Measurements from ENCODE around the gene CLCA2. TPM values are rescaled to one million over a fixed set of nuclear protein-coding genes. Genes with fewer than 3 reads are reported as not detected.

CLCA2 gene
- total RNA-seq, 1 donor from 2014 or later: 15.3 TPM

DNA sequence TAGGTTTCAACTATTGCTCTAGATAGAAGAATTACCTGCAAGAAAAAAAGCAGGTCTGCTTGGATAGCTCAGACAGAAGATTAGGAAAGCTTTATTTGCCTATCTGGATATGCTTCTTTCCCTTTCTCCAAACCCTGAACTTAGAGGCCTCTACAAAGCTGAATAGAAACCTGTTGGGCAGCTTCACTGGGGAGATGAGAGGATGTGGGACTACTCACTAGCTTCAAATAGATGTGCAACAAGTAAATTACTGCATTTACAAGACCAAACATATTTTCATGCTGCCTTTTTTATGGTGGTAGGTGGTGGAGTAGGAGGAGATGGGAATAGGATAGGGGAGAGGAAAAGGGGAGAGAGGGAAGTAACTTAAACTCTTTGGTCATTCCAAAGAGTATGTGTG, 6.4 kb downstream of the CLCA2 start:
- no peak overlapping the region for H3K4me3 ChIP-seq (ENCODE audit: low read depth, low read length)

DNA sequence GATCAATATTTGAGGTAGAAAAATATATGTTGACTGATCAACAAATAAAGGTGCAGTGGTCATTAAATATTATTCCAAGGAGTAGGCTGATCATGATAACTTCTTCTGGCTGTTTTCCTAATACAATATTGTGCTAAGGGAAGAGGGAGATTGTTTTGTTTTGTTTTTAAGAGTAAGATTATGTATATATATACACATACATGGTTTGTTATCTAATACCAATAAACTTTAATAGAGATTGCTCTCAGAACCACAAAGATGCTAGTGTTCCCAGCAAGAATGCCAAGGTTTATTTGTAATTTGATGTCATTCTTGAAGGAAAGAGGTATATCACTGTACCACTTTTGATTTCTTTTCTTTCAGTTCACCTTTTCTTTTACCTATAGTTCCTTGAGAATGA, 10.1 kb downstream of the CLCA2 start:
- Histone ChIP-seq H3K36me3 (ENCODE audit: control insufficient read depth, insufficient read depth, low read length) (peaks cover 10% of the 10 kb centered on the region), H3K27me3 (ENCODE audit: control insufficient read depth, insufficient read depth, low read length) (no peaks in the 10 kb centered on the region), H3K4me3 (ENCODE audit: low read depth, low read length) (no peak overlapping the region)
- TF ChIP-seq, protein P1, sequence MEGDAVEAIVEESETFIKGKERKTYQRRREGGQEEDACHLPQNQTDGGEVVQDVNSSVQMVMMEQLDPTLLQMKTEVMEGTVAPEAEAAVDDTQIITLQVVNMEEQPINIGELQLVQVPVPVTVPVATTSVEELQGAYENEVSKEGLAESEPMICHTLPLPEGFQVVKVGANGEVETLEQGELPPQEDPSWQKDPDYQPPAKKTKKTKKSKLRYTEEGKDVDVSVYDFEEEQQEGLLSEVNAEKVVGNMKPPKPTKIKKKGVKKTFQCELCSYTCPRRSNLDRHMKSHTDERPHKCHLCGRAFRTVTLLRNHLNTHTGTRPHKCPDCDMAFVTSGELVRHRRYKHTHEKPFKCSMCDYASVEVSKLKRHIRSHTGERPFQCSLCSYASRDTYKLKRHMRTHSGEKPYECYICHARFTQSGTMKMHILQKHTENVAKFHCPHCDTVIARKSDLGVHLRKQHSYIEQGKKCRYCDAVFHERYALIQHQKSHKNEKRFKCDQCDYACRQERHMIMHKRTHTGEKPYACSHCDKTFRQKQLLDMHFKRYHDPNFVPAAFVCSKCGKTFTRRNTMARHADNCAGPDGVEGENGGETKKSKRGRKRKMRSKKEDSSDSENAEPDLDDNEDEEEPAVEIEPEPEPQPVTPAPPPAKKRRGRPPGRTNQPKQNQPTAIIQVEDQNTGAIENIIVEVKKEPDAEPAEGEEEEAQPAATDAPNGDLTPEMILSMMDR (IDR thresholded peaks at IDR 0.05; ENCODE audit: insufficient read depth, low read length, severe bottlenecking): no peak
- FAIRE-seq (no peak), DNase-seq (ENCODE audit: low read depth) (no peak)

More for the DNA sequence above, 6.4 kb downstream of the CLCA2 start:
- TF ChIP-seq, protein P1 (IDR thresholded peaks at IDR 0.05; ENCODE audit: insufficient read depth, low read length, severe bottlenecking): no peak
- H3K27me3 ChIP-seq (ENCODE audit: control insufficient read depth, insufficient read depth, low read length): no peaks in the 10 kb centered on the region
- peak; percentile 87 for DNase-seq (ENCODE audit: low read depth)
- H3K36me3 ChIP-seq (ENCODE audit: control insufficient read depth, insufficient read depth, low read length): peaks cover 4% of the 10 kb centered on the region
- FAIRE-seq: no peak

DNA sequence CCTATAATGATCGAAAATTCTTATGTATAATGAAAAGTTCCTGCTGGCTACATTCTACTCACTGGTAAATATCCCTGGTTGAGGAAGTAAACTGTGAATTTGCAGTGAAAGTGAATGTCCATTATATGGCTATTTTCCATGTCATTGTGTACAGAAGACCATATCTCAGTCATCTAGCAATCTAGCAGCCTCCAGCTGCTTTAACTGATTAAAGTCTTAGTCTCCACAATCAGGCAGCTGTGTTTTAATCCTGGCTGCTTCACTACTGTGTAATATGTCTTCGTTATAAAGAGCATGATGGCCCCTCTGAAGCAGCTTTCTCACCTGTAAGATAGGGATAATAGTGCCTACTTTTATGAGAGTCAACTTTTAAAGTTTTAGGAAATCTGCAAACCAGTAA, 11.4 kb downstream of the CLCA2 start:
- Histone ChIP-seq H3K4me3 (ENCODE audit: low read depth, low read length) (no peak overlapping the region), H3K27me3 (ENCODE audit: control insufficient read depth, insufficient read depth, low read length) (no peaks in the 10 kb centered on the region), H3K36me3 (ENCODE audit: control insufficient read depth, insufficient read depth, low read length) (peaks cover 10% of the 10 kb centered on the region)
- DNase-seq (ENCODE audit: low read depth) (no peak), FAIRE-seq (no peak)
- TF ChIP-seq, protein P1 (IDR thresholded peaks at IDR 0.05; ENCODE audit: insufficient read depth, low read length, severe bottlenecking): no peak

DNA sequence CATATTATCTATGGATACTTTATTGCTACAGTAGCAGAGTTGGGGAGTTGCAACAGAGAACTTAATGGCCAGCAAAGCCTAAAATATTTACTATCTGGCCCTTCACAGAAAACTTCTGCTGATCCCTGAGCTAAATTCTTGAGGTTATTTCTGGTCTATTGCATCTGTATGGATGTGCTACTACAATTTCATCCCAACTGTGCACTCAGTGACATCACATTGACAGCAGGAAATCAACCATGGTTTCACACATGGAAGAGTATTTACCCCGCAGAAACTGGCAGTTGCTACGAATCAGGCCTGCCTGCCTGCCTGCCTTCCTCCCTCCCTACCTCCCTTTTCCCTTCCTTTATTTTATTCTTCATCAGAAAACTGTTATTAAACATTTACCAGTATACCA, 12.1 kb downstream of the CLCA2 start:
- DNase-seq (ENCODE audit: low read depth) (no peak), FAIRE-seq (no peak)
- TF ChIP-seq, protein P1 (IDR thresholded peaks at IDR 0.05; ENCODE audit: insufficient read depth, low read length, severe bottlenecking): no peak
- H3K36me3 ChIP-seq (ENCODE audit: control insufficient read depth, insufficient read depth, low read length): peaks cover 10% of the 10 kb centered on the region
- no peaks in the 10 kb centered on the region for H3K27me3 ChIP-seq (ENCODE audit: control insufficient read depth, insufficient read depth, low read length)
- H3K4me3 ChIP-seq (ENCODE audit: low read depth, low read length): no peak overlapping the region

DNA sequence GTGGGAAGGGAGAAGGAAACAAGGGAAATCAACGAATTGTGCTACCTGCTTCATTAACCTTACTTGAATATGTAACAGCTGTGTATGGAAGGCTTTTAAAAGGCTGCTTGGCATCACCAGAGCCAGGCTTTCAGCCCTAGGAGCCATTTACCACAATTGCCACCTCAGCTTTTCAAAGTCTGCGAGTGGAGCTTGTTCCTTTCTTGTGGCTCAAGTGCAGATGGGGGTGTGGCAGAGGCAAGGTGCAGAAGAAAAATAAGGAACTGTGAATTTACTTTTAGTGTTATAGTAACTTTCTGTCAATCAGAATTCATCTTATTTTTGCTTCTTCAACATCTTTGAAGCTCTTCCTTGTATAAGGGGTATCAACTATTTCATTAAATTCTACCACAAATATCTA, 17.6 kb downstream of the CLCA2 start:
- Histone ChIP-seq H3K36me3 (ENCODE audit: control insufficient read depth, insufficient read depth, low read length) (peaks cover 7% of the 10 kb centered on the region), H3K27me3 (ENCODE audit: control insufficient read depth, insufficient read depth, low read length) (no peaks in the 10 kb centered on the region), H3K4me3 (ENCODE audit: low read depth, low read length) (no peak overlapping the region)
- TF ChIP-seq, protein P1 (IDR thresholded peaks at IDR 0.05; ENCODE audit: insufficient read depth, low read length, severe bottlenecking): no peak
- DNase-seq (ENCODE audit: low read depth) (no peak), FAIRE-seq (no peak)

DNA sequence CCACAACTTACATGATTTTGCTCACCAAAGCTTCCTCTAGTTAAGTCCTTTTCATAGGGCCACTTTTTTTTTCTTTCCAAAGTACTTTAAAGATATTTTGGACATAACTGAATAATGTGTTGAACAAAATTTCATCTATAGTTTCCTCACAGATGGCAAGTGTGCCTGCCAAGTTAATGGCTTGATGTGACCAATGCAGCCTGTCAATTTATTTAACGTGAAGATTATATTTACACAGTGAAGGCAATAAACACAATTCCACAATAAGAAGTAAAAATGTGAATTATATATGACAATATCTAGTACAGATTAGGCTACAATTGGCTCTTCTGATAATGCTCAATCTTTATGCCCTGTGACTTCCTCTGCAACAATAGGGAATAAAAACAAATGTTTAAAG, 18.0 kb downstream of the CLCA2 start:
- Histone ChIP-seq H3K36me3 (ENCODE audit: control insufficient read depth, insufficient read depth, low read length) (peaks cover 5% of the 10 kb centered on the region), H3K27me3 (ENCODE audit: control insufficient read depth, insufficient read depth, low read length) (no peaks in the 10 kb centered on the region), H3K4me3 (ENCODE audit: low read depth, low read length) (no peak overlapping the region)
- TF ChIP-seq, protein P1 (IDR thresholded peaks at IDR 0.05; ENCODE audit: insufficient read depth, low read length, severe bottlenecking): no peak
- FAIRE-seq: no peak
- DNase-seq (ENCODE audit: low read depth): no peak
